ENCODE data around the gene RPS6KA5.

- TF ChIP-seq CTCF (IDR thresholded peaks at IDR 0.05; ENCODE audit: insufficient read depth, low read depth, low read length) (no peak), EZH2 (IDR thresholded peaks at IDR 0.05; ENCODE audit: insufficient read depth, low read length) (no peak)
Observed at GRCh38 chr14:91031666-91032065, 28.8 kb downstream of the RPS6KA5 start.

Data from astrocyte (in vitro differentiated cells and primary cell).